ENCODE measurements around the gene TMEM154. TPM values are rescaled to one million over a fixed set of nuclear protein-coding genes. Genes with fewer than 3 reads are reported as not detected.

TMEM154 gene
- polyA plus RNA-seq, 1 of the 3 experiments (the other 2 are of a cell fraction) = 0.58 TPM

DNA sequence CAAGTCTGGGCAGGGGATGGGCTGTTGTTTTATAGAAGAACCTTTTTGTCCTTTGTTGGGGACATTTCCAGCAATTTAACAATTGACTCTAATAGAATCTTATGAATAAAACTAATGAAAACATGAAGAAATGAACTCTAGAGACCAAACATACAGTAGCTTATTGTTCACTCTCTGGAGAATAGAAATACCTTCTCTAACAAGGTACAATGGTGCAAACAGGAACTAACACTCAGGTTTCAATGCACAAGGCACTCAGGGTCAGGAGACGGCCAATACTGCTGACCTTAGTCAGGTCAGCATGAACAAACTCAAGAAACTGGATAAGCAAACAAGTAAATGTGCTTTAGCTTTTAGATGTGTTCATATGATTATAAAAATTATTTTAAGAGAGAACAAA is 104.3 kb downstream of the TMEM154 start:
- no peaks in the 10 kb centered on the region for H3K36me3 ChIP-seq (replicated peaks in 1 of 2; ENCODE audit: control insufficient read depth in 1 of 2, insufficient read depth in 2 of 2, low read length in 1 of 2)
- H3K9ac ChIP-seq = no peak overlapping the region
- no peaks in the 10 kb centered on the region for H3K27me3 ChIP-seq (ENCODE audit: insufficient read depth)
- no peak for DNase-seq
- TF ChIP-seq RXRA (IDR thresholded peaks at IDR 0.05; ENCODE audit: borderline replicate concordance, low read depth) = no peak
- no peak for TF ChIP-seq FOXM1 (IDR thresholded peaks at IDR 0.05; ENCODE audit: low read depth)
- no peak for TF ChIP-seq EZH2phosphoT487 (IDR thresholded peaks at IDR 0.05; ENCODE audit: borderline replicate concordance, low read depth)
- no peak for TF ChIP-seq EP300 (IDR thresholded peaks at IDR 0.05; ENCODE audit: borderline replicate concordance in 1 of 2, low read depth in 1 of 2, low read length in 1 of 2)
- TF ChIP-seq, protein P1, sequence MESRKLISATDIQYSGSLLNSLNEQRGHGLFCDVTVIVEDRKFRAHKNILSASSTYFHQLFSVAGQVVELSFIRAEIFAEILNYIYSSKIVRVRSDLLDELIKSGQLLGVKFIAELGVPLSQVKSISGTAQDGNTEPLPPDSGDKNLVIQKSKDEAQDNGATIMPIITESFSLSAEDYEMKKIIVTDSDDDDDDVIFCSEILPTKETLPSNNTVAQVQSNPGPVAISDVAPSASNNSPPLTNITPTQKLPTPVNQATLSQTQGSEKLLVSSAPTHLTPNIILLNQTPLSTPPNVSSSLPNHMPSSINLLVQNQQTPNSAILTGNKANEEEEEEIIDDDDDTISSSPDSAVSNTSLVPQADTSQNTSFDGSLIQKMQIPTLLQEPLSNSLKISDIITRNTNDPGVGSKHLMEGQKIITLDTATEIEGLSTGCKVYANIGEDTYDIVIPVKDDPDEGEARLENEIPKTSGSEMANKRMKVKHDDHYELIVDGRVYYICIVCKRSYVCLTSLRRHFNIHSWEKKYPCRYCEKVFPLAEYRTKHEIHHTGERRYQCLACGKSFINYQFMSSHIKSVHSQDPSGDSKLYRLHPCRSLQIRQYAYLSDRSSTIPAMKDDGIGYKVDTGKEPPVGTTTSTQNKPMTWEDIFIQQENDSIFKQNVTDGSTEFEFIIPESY (IDR thresholded peaks at IDR 0.05; ENCODE audit: borderline replicate concordance, low read depth) = no peak
- TF ChIP-seq, protein P2, sequence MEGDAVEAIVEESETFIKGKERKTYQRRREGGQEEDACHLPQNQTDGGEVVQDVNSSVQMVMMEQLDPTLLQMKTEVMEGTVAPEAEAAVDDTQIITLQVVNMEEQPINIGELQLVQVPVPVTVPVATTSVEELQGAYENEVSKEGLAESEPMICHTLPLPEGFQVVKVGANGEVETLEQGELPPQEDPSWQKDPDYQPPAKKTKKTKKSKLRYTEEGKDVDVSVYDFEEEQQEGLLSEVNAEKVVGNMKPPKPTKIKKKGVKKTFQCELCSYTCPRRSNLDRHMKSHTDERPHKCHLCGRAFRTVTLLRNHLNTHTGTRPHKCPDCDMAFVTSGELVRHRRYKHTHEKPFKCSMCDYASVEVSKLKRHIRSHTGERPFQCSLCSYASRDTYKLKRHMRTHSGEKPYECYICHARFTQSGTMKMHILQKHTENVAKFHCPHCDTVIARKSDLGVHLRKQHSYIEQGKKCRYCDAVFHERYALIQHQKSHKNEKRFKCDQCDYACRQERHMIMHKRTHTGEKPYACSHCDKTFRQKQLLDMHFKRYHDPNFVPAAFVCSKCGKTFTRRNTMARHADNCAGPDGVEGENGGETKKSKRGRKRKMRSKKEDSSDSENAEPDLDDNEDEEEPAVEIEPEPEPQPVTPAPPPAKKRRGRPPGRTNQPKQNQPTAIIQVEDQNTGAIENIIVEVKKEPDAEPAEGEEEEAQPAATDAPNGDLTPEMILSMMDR (IDR thresholded peaks at IDR 0.05) = no peak
- TF ChIP-seq, protein P3, sequence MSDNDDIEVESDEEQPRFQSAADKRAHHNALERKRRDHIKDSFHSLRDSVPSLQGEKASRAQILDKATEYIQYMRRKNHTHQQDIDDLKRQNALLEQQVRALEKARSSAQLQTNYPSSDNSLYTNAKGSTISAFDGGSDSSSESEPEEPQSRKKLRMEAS (IDR thresholded peaks at IDR 0.05; ENCODE audit: low read depth) = no peak
- TF ChIP-seq, protein P4, sequence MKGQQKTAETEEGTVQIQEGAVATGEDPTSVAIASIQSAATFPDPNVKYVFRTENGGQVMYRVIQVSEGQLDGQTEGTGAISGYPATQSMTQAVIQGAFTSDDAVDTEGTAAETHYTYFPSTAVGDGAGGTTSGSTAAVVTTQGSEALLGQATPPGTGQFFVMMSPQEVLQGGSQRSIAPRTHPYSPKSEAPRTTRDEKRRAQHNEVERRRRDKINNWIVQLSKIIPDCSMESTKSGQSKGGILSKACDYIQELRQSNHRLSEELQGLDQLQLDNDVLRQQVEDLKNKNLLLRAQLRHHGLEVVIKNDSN (IDR thresholded peaks at IDR 0.05; ENCODE audit: borderline replicate concordance, low read depth) = no peak
- no peak for TF ChIP-seq SMC3 (IDR thresholded peaks at IDR 0.05; ENCODE audit: low read depth, low read length)
- no peaks in the 10 kb centered on the region for H4K20me1 ChIP-seq (ENCODE audit: insufficient read depth)
- no peaks in the 10 kb centered on the region for H3K9me3 ChIP-seq
- H3K4me2 ChIP-seq = no peak overlapping the region
- no peaks in the 10 kb centered on the region for H3F3A ChIP-seq (replicated peaks; ENCODE audit: insufficient read depth)
- no peak overlapping the region for H2AFZ ChIP-seq (ENCODE audit: low read depth)
- no peaks in the 10 kb centered on the region; a peak in 1 of 4 replicates for H3K4me1 ChIP-seq (ENCODE audit: control insufficient read depth in 1 of 2, insufficient read depth in 2 of 2, low read depth in 1 of 2, low read length in 1 of 2)
- 69% methylated on average over 1 of the region's 1 CpG for WGBS (ENCODE audit: low lambda C conversion rate)
- no peak overlapping the region for H3K27ac ChIP-seq (ENCODE audit: low read depth in 2 of 2, low read length in 1 of 2)
- CTCF ChIA-PET = interaction anchor here (0.6 kb wide), 1 partner anchor 114 kb away, joined by 3 read pairs; no protein-coding TSS in a partner anchor
- no peak overlapping the region for H3K4me3 ChIP-seq (ENCODE audit: low read depth in 2 of 2, low read length in 1 of 2)
- no peaks in the 10 kb centered on the region for H3K9me2 ChIP-seq
- POLR2A ChIA-PET = no interaction called here
- no peaks in the 10 kb centered on the region for H3K79me2 ChIP-seq (ENCODE audit: insufficient read depth)

DNA sequence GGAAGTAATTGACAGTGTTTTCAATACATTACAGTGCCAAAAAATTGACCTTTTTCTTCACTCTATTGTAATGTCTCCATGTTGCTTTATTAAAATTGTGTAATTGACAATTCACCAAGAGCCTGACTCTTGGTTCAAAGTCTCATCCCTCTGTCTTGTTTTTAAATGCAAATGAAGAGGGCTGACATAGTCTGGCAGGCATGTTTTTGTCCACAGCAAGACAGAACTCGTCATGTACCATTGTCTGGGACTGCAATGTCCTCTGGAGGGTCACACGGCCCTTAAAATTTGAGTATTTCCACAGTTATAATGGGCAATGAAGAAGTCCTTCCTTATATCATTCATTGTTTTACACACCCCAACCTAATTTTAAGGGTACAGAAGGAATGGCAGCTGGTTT is 105.9 kb downstream of the TMEM154 start:
- Histone ChIP-seq H3K27me3 (ENCODE audit: insufficient read depth) (no peaks in the 10 kb centered on the region), H3F3A (replicated peaks; ENCODE audit: insufficient read depth) (no peaks in the 10 kb centered on the region), H3K79me2 (ENCODE audit: insufficient read depth) (no peaks in the 10 kb centered on the region), H3K9ac (no peak overlapping the region), H2AFZ (ENCODE audit: low read depth) (no peak overlapping the region), H3K4me3 (ENCODE audit: low read depth in 2 of 2, low read length in 1 of 2) (no peak overlapping the region), H3K9me3 (no peaks in the 10 kb centered on the region), H3K27ac (ENCODE audit: low read depth in 2 of 2, low read length in 1 of 2) (no peak overlapping the region), H4K20me1 (ENCODE audit: insufficient read depth) (no peaks in the 10 kb centered on the region), H3K4me2 (no peak overlapping the region), H3K9me2 (no peaks in the 10 kb centered on the region), H3K4me1 (ENCODE audit: control insufficient read depth in 1 of 2, insufficient read depth in 2 of 2, low read depth in 1 of 2, low read length in 1 of 2) (no peaks in the 10 kb centered on the region; a peak in 1 of 4 replicates), H3K36me3 (replicated peaks in 1 of 2; ENCODE audit: control insufficient read depth in 1 of 2, insufficient read depth in 2 of 2, low read length in 1 of 2) (no peaks in the 10 kb centered on the region)
- no peak for TF ChIP-seq FOSL2 (IDR thresholded peaks at IDR 0.05; ENCODE audit: borderline replicate concordance, low read depth)
- no peak for TF ChIP-seq MEF2A (IDR thresholded peaks at IDR 0.05; ENCODE audit: borderline replicate concordance, low read depth)
- TF ChIP-seq RAD21 (IDR thresholded peaks at IDR 0.05; ENCODE audit: low read length) = no peak
- no peak for TF ChIP-seq TAF1 (IDR thresholded peaks at IDR 0.05; ENCODE audit: borderline replicate concordance, low read depth, low read length)
- TF ChIP-seq, protein P1 (IDR thresholded peaks at IDR 0.05; ENCODE audit: borderline replicate concordance, low read depth) = no peak
- no peak for TF ChIP-seq EZH2phosphoT487 (IDR thresholded peaks at IDR 0.05; ENCODE audit: borderline replicate concordance, low read depth)
- no peak for TF ChIP-seq RXRA (IDR thresholded peaks at IDR 0.05; ENCODE audit: borderline replicate concordance, low read depth)
- no peak for TF ChIP-seq MXI1 (IDR thresholded peaks at IDR 0.05; ENCODE audit: low read depth, low read length)
- no peak for TF ChIP-seq RCOR1 (IDR thresholded peaks at IDR 0.05; ENCODE audit: low read length)
- TF ChIP-seq, protein P5, sequence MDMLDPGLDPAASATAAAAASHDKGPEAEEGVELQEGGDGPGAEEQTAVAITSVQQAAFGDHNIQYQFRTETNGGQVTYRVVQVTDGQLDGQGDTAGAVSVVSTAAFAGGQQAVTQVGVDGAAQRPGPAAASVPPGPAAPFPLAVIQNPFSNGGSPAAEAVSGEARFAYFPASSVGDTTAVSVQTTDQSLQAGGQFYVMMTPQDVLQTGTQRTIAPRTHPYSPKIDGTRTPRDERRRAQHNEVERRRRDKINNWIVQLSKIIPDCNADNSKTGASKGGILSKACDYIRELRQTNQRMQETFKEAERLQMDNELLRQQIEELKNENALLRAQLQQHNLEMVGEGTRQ (IDR thresholded peaks at IDR 0.05; ENCODE audit: borderline replicate concordance, low read depth, low read length) = no peak
- no peak for TF ChIP-seq GABPA (IDR thresholded peaks at IDR 0.05; ENCODE audit: low read depth)
- no peak for TF ChIP-seq FOXM1 (IDR thresholded peaks at IDR 0.05; ENCODE audit: low read depth)
- no peak for TF ChIP-seq SIN3A (IDR thresholded peaks at IDR 0.05; ENCODE audit: borderline replicate concordance, low read depth, low read length)
- no peak for TF ChIP-seq EP300 (IDR thresholded peaks at IDR 0.05; ENCODE audit: borderline replicate concordance in 1 of 2, low read depth in 1 of 2, low read length in 1 of 2)
- TF ChIP-seq ELF1 (IDR thresholded peaks at IDR 0.05) = no peak
- DNase-seq = no peak
- ChIA-PET POLR2A (no interaction called here), CTCF (interaction anchor here (0.7 kb wide), 1 partner anchor 165 kb away, joined by 3 read pairs; no protein-coding TSS in a partner anchor)
- WGBS (ENCODE audit: low lambda C conversion rate) = 64% methylated on average over 2 of the region's 2 CpGs
